RWPE2 (cell line): ENCODE measurements around the gene NRG2.

Experiments used
- ATAC-seq: fragments of 200-7000 bp; cut with Tn5 transposase; 3 replicates; pipeline ENCODE4 v1.9.1; 2021; ENCODE audit warnings: low read depth
- DNase-seq: peaks from one replicate; pipeline ENCODE4 v3.0.0-alpha.2; 2020; ENCODE audit warnings: low spot score
- H3K27ac ChIP-seq: fragments of 450-650 bp; 2 replicates; pipeline ENCODE4 v1.5.1; 2017; ENCODE audit warnings: mild to moderate bottlenecking; ENCODE audit not compliant: poor library complexity, severe bottlenecking
- H3K27me3 ChIP-seq: fragments of 250-450 bp; sonication (Bioruptor Pico); 2 replicates; pipeline ENCODE4 v1.5.1; 2021; ENCODE audit warnings: mild to moderate bottlenecking, moderate library complexity; ENCODE audit not compliant: insufficient read depth, poor library complexity, severe bottlenecking
- H3K36me3 ChIP-seq: fragments of 250-450 bp; sonication (Bioruptor Pico); 2 replicates; pipeline ENCODE4 v1.5.1; 2020; ENCODE audit warnings: low read depth, mild to moderate bottlenecking, moderate library complexity
- H3K4me1 ChIP-seq: fragments of 250-450 bp; sonication (Bioruptor Pico); 2 replicates; pipeline ENCODE4 v1.5.1; 2021; ENCODE audit warnings: mild to moderate bottlenecking, moderate library complexity; ENCODE audit not compliant: insufficient read depth, poor library complexity, severe bottlenecking
- H3K4me3 ChIP-seq: fragments of 250-450 bp; sonication (Bioruptor Pico); 2 replicates; pipeline ENCODE4 v1.5.1; 2021; ENCODE audit warnings: mild to moderate bottlenecking, moderate library complexity; ENCODE audit not compliant: severe bottlenecking
- H3K9me3 ChIP-seq: fragments of 250-450 bp; sonication (Bioruptor Pico); 2 replicates; pipeline ENCODE4 v1.5.1; 2021; ENCODE audit warnings: mild to moderate bottlenecking, moderate library complexity; ENCODE audit not compliant: severe bottlenecking
- TF ChIP-seq, protein P1 (sequence below): fragments of 450-650 bp; IDR thresholded peaks from one replicate; pipeline ENCODE4 v1.5.1; 2017; ENCODE audit warnings: mild to moderate bottlenecking, moderate library complexity; ENCODE audit not compliant: poor library complexity, severe bottlenecking

The NRG2 gene

DNA sequence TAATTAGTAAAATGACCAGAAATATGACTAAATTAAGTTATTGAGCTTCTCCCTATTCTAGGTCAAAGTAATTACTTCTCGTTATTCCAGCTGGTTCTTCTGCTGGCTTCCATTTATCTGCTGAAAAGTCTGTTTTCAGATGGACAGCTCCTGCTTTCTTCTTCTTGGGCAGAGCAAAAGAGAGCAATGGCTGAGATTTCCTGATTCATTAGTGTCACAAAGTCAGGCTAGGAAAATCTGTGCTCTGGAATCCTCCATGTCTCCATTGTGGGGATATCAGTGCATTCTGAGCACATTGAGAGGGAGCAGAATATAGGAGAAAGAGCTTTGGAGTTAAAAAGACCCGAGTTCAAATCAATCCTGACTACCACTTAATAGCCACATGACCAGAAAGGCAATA lies 33.7 kb upstream of the NRG2 start:
- Histone ChIP-seq H3K27ac (no peak overlapping the region), H3K27me3 (no peaks in the 10 kb centered on the region), H3K4me1 (no peaks in the 10 kb centered on the region), H3K36me3 (no peaks in the 10 kb centered on the region), H3K9me3 (no peaks in the 10 kb centered on the region), H3K4me3 (no peak overlapping the region)
- TF ChIP-seq, protein P1, sequence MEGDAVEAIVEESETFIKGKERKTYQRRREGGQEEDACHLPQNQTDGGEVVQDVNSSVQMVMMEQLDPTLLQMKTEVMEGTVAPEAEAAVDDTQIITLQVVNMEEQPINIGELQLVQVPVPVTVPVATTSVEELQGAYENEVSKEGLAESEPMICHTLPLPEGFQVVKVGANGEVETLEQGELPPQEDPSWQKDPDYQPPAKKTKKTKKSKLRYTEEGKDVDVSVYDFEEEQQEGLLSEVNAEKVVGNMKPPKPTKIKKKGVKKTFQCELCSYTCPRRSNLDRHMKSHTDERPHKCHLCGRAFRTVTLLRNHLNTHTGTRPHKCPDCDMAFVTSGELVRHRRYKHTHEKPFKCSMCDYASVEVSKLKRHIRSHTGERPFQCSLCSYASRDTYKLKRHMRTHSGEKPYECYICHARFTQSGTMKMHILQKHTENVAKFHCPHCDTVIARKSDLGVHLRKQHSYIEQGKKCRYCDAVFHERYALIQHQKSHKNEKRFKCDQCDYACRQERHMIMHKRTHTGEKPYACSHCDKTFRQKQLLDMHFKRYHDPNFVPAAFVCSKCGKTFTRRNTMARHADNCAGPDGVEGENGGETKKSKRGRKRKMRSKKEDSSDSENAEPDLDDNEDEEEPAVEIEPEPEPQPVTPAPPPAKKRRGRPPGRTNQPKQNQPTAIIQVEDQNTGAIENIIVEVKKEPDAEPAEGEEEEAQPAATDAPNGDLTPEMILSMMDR = no peak
- DNase-seq (no peak), ATAC-seq (no peak)

DNA sequence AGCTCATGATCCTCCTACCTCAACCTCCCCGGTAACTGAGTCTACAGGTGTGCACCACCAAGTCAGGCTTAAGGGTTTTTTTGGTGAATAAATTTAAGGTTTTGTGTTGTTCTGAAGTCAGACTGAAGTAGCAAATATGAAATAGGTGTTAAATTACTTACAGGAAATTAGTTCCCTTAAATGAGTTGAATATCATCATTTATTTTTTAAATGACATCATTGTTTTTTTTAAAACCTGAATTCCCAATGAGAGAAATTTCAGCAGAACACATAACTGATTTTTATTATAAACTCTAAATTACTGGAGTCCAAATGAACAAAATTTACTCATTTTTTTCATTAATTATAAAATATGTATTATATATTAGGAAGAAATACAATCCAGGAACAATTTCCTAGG lies 33.0 kb upstream of the NRG2 start:
- H3K36me3 ChIP-seq = no peaks in the 10 kb centered on the region
- no peaks in the 10 kb centered on the region for H3K9me3 ChIP-seq
- ATAC-seq (no peak), DNase-seq (no peak)
- no peak overlapping the region for H3K27ac ChIP-seq
- H3K27me3 ChIP-seq = no peaks in the 10 kb centered on the region
- TF ChIP-seq, protein P1 = no peak
- no peaks in the 10 kb centered on the region for H3K4me1 ChIP-seq
- H3K4me3 ChIP-seq = no peak overlapping the region

DNA sequence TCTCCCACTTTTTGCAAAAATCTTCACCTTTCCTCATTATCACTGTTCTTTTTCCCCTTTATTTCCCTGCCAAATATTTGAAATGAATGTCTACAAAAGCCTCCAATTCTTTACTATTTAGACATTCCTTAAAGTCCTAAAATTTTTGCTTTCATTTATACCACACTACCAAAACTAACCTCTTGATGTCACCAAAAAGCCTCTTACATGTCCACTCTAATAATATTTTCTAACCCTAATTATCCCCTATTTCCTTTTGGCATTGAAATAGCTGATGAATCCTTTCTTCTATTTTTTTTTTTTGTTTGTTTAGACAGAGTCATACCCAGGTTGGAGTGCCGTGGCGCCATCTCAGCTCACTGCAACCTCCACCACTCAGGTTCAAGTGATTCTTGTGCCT lies 32.3 kb upstream of the NRG2 start:
- Histone ChIP-seq H3K27me3 (no peaks in the 10 kb centered on the region), H3K9me3 (no peaks in the 10 kb centered on the region), H3K4me3 (no peak overlapping the region), H3K27ac (no peak overlapping the region), H3K36me3 (no peaks in the 10 kb centered on the region), H3K4me1 (no peaks in the 10 kb centered on the region)
- TF ChIP-seq, protein P1 = peak; percentile 68
- 0 out of 3 replicates have a peak, but pooled peaks have one; percentile 33 for ATAC-seq
- DNase-seq = no peak

DNA sequence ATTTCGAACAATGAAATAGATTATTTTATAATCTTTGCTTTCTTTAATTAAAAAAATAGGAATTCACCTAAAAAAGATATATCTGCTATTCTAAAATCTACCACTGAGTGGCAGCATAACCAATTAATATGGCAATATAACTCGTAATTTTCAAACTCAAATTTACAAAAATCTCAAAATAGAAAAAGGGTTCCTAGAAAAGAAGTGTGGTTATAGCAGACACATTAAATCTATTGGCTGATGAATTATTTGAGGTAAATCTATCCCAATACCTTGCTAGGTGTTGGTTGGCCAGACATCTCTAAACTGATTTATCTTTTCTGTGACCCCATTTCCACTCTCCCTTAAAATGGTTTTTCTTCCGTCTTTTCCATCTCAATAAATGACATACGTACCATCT lies 30.2 kb upstream of the NRG2 start:
- DNase-seq (no peak), ATAC-seq (no peak)
- Histone ChIP-seq H3K4me1 (no peaks in the 10 kb centered on the region), H3K27me3 (peaks cover 4% of the 10 kb centered on the region), H3K27ac (no peak overlapping the region), H3K9me3 (no peaks in the 10 kb centered on the region), H3K4me3 (no peak overlapping the region), H3K36me3 (no peaks in the 10 kb centered on the region)
- TF ChIP-seq, protein P1 = peak; percentile 90

DNA sequence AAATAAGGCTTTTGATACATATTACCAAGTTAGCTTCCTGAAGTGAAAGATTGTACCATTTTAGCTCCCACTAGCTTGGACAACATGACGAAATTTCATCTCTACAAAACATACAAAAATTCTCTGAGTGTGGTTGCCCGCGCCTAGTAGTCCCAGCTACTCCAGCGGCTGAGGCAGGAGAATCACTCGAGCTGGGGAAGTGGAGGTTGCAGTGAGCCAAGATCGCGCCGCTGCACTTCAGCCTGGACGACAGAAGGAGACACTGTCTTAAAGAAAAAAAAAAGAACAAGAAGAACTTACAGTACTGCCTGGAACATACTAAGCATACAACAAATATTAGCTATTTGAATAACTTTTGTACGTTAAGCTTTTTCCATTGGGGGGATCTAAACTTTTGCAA lies 29.7 kb upstream of the NRG2 start:
- no peaks in the 10 kb centered on the region for H3K4me1 ChIP-seq
- DNase-seq (no peak), ATAC-seq (no peak)
- H3K27me3 ChIP-seq = peaks cover 4% of the 10 kb centered on the region
- no peaks in the 10 kb centered on the region for H3K36me3 ChIP-seq
- no peak overlapping the region for H3K4me3 ChIP-seq
- no peaks in the 10 kb centered on the region for H3K9me3 ChIP-seq
- no peak overlapping the region for H3K27ac ChIP-seq
- TF ChIP-seq, protein P1 = no peak
